Stimulated activated CD4-positive, alpha-beta T cell treated with anti-CD3 and anti-CD28 coated beads, Interleukin-1b, Interleukin-23, amount 100 ng/mL, for 4 hours (primary cell): ENCODE measurements around the gene METTL27.
"Not testable (repeated sequence)": the region's sequence is repeated elsewhere in the genome, so short reads cannot be mapped to it uniquely, and the experiment has no call there.

ENCODE experiments used
- DNase-seq, 2 donors: peaks; one replicate each; pipeline ENCODE4 v3.0.0-alpha.2; 2020; ENCODE audit warnings: low read depth in 2 of 2

The METTL27 gene

DNA sequence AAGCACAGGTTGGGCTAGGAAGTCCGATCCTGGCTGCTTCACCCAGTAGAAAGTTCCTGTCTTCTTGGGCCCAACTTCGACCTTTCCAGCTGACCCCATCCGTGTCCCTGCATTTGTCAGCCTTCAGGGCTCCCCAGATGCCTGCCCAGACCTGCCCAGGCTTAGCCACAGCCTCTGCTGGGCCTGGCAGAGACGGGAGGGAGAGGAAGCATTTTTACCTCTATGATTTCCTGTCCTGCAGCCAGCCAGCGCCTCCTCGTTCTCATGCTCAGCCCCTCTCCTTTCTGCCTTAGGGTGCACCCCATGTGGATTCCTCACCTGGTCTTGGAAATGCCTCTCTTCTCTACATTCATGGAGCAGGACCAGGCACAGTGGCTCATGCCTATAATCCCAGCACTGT lies 3.7 kb downstream of the METTL27 start:
- DNase-seq, result no peak

DNA sequence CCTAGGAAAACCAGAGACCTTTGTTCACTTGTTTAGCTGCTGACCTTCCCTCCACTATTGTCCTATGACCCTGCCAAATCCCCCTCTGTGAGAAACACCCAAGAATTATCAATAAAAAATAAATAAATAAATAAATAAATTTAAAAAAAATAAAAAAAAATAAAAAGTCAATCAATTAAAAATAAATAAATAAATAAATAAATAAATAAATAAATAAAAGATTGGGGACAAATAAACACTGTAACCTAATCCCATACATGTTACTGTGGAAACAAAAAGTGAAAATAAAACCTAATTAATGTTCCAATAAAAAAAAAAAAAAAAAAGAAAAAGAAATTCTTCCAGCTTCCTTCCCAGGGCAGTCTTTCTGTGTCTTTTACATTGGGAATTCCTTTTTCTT lies 5.1 kb downstream of the METTL27 start:
- not testable (repeated sequence) for DNase-seq

DNA sequence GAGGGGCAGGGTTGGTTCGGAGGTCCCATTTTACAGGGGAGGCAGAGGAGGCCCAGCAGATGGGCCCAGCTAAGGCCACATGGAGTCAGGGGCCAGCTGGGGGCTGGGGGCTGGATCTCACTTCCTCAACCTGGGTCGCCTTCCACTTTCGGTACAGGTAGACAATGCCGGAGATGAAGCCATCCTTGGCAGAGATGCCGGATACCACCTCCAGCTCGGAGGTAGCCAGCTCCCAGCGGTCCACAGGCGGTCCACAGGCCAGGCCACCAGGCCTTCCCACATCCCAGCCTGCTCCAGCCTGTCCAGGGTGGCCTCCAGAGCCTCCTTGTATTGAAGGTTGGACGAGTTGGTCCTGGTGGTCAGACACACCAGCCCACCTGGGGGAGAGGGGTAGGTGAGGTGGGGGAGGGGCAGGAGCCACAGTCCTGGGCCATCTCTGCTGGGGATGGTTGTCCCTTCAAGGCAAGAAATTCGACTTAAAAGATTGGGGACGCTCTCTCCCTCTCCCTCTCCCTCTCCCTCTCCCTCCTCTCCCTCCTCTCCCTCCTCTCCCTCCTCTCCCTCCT lies 7.6 kb downstream of the METTL27 start:
- DNase-seq, result no peak

DNA sequence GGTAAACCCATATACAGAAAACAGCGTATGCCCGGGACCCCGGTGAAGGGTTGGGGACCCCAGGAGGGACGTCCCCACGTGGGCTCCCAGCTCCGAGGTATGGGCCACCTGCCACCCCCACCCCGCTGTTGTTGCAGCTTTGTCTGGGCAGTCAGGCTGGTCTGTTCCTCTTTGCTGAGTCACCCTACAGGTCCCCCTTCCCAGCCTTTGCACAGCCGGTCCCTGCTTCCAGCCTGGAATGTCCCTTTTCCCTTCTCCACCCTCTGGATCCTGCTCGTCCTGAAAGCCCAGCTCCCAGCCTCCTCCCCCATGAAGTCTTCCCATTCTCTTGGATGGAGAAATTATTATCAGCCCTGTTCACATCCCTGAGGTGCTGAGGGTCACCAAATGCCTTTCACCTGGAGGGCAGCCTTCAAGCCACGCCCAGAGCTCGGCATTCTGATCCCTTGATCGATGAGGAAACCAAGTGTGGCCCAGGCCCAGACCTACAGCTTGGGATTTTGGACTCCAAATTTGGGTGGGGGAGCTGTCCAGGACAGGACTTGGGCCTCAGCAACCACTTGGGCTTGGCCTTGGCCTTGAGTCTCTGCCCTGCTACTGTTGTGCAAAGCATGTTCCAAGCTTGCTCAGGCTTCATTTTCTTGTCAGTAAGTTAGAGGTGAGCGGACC lies 8.9 kb downstream of the METTL27 start:
- no peak for DNase-seq

DNA sequence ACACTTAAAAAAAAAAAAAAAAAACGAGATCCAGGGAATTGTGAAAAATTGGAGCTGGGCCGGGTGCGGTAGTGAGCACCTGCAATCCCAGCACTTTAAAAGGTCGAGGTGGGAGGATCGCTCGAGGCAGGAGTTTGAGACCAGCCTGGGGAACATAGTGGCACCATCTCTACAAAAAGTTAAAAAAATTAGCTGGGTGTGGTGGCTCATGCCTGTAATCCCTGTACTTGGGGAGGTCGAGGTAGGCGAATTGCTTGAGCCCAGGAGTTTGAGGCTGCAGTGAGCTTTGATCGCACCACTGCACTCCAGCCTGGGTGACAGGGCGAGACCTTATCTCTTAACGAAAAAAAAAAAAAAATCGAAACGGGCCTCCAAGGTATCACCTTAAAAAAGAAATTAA lies 9.5 kb downstream of the METTL27 start:
- DNase-seq, result no peak

DNA sequence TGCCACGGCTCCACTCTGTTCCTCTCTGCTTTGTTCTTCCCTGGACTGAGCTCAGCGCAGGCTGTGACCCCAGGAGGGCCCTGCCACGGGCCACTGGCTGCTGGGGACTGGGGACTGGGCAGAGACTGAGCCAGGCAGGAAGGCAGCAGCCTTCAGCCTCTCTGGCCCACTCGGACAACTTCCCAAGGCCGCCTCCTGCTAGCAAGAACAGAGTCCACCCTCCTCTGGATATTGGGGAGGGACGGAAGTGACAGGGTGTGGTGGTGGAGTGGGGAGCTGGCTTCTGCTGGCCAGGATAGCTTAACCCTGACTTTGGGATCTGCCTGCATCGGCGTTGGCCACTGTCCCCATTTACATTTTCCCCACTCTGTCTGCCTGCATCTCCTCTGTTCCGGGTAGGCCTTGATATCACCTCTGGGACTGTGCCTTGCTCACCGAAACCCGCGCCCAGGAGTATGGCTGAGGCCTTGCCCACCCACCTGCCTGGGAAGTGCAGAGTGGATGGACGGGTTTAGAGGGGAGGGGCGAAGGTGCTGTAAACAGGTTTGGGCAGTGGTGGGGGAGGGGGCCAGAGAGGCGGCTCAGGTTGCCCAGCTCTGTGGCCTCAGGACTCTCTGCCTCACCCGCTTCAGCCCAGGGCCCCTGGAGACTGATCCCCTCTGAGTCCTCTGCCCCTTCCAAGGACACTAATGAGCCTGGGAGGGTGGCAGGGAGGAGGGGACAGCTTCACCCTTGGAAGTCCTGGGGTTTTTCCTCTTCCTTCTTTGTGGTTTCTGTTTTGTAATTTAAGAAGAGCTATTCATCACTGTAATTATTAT lies 10.3 kb downstream of the METTL27 start:
- DNase-seq, result no peak

DNA sequence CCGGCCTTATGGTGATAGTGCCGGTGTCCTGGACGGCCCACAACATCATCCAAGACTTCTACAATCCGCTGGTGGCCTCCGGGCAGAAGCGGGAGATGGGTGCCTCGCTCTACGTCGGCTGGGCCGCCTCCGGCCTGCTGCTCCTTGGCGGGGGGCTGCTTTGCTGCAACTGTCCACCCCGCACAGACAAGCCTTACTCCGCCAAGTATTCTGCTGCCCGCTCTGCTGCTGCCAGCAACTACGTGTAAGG lies 10.8 kb downstream of the METTL27 start:
- no peak for DNase-seq

DNA sequence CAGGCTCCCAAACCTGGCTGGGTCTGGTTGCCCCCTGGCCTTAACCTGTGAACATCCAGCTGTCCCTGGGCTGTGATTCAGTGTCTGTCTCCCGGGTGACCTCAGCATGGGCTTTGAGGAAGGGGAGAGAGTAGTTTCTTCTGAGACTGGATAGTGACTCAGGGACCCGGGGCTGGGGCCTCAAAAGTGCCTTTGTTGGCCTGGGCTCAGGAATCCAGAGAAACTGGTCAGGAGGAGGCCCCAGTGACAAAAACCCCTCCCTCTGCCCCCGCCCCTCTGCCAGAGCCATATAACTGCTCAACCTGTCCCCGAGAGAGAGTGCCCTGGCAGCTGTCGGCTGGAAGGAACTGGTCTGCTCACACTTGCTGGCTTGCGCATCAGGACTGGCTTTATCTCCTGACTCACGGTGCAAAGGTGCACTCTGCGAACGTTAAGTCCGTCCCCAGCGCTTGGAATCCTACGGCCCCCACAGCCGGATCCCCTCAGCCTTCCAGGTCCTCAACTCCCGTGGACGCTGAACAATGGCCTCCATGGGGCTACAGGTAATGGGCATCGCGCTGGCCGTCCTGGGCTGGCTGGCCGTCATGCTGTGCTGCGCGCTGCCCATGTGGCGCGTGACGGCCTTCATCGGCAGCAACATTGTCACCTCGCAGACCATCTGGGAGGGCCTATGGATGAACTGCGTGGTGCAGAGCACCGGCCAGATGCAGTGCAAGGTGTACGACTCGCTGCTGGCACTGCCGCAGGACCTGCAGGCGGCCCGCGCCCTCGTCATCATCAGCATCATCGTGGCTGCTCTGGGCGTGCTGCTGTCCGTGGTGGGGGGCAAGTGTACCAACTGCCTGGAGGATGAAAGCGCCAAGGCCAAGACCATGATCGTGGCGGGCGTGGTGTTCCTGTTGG lies 11.4 kb downstream of the METTL27 start, which contains the start of gene CLDN4:
Gene CLDN4 (plus strand): TSS at position 316 of the 903 bp plus-strand sequence. CDS start 206 bp downstream, at position 522.
- no peak for DNase-seq

DNA sequence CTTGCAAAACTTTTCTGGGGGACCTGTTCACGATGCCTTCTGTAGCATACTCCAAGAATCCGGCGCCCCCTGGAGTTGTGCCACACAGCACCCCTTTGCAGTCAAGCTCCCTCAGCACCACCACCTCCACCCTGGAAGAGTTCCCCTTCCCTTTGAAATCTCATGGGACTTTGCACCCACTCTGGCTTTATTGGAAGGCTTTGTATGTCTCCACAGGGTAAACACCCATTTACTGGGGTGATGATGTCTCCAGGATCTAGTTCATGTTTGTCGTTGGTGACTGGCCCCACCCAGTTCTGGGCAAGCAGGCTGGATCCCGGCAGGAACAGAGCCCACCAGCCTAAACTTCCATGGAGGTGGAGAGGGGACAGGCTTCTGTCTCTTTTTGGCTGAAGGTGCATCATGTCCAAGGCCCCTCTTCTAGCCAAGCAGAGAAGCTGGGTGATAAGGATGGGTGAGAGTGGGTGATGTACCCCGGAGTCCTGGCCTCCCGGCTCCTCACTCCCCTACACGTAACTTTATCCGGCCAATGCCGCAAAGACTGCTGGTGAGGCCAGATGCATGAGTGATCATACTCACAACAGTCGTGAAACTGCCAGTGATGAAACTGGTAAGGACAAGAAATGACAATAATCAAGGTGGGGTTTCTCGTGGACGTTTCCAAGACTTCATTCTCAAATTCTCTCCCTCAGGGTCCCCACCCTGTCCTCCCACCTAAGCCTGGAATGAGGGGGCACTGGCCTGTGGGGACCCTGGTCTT lies 12.2 kb downstream of the METTL27 start:
- no peak for DNase-seq

DNA sequence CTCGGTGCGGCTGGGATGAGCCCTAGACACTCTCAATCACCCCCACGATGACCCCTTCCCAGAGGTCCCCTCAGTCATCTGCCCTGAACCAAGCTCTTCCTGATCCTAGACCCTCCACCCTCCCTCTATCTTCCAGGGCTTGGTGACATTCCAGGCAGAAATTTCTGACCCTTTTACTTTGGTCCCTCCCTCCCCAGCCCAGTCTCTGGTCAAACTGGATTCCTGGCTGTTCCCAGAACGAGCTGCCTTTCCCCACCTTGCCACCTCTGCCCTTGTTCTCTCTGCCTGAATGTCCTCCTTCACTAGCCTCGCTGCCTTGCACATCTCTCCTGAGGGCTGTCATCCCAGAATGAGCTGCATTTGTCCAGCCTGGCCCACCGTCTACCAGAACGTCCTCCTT lies 12.8 kb downstream of the METTL27 start:
- no peak for DNase-seq

DNA sequence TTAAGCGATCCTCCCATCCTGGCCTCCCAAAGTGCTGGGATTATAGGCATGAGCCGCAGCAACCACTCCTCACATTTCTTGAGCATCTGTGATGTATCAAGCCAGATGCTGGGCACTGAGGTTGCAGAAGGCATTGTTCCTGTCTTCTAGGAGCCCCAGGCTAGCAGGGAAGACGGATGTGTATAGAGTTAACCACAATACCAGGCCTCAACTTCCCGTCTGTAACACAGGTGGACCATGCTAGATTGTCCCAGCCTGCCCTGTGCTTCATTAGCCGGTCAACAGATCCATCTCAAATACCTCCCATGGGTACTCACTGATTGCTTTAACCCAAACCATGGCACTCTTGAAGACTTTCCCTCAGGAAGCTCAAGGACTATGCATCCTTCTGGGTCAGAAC lies 13.3 kb downstream of the METTL27 start:
- no peak for DNase-seq

DNA sequence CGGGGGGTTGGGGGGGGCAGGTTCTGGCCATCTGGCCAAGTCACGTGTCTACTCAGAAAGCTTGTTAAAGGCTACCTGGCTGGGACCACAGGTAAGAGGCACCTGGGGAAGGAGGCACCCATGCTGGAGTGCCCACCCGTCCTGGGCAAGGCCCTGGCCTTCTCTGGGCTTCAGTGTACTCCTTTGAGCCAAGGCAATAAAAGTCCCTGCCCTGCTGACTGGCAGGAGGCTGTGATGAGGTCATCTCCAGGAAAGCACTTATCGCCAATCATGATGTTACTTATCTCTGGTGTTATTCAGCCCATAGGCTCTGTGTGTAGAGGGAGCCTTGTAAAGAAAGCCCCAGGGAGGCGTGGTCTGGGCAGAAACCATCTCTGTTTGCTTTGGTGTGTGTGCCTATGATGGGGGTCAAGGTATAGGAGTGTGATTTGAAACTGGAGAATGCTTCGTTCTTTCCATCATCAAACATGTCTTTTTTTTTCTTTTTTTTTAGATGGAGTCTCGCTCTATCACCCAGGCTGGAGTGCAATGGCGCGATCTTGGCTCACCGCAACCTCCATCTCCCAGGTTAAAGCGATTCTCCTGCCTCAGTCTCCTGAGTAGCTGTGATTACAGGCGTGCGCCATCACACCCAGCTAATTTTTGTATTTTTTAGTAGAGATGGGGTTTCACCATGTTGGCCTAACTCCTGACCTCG lies 14.1 kb downstream of the METTL27 start:
- DNase-seq, result no peak

DNA sequence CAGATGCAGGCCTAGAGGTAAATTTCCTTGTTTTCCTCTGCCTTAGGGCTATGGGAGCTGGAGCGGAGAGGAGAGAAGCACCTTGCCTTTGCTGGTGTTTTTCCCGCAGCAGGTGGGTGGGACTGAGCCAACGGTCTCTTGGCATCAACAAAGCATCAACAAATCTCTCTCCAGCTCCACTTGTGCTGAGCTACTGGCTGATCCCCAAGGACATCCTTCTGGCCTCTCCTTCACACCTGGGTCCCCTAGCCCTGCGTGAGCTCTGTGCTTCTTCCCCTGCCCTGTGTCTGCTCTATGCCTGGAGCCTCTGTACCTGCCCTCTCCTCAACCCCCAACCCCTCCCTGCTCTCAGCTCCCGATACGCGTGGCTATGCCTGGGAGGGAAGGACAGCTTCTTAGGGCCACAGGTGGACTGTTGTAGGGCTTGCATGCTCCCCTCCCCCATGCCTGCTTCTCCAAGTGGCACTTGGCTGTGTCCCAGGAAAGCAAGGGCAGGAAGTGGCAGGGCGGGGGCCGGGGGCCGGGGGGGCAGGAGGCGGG lies 14.7 kb downstream of the METTL27 start:
- DNase-seq, result no peak

DNA sequence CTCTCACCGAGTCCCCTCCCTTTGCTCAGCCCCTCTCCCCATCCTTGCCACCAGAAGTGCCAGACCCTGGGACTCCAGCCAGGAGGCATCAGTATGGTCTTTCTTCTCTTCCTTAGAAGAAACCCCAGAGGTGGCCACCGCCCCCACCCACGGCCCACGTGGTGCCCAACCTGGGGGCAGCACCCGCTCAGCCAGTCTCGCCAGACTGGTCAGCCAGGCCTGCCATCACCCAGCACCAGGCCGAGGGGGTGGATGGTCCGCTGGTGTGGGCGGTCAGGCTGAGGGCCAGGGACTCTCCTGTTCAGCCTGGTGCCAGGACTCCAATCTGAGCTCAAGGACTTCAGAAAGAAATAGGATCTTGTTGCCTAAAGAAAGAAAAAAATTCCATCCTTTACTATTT lies 17.3 kb downstream of the METTL27 start:
- DNase-seq, result no peak

DNA sequence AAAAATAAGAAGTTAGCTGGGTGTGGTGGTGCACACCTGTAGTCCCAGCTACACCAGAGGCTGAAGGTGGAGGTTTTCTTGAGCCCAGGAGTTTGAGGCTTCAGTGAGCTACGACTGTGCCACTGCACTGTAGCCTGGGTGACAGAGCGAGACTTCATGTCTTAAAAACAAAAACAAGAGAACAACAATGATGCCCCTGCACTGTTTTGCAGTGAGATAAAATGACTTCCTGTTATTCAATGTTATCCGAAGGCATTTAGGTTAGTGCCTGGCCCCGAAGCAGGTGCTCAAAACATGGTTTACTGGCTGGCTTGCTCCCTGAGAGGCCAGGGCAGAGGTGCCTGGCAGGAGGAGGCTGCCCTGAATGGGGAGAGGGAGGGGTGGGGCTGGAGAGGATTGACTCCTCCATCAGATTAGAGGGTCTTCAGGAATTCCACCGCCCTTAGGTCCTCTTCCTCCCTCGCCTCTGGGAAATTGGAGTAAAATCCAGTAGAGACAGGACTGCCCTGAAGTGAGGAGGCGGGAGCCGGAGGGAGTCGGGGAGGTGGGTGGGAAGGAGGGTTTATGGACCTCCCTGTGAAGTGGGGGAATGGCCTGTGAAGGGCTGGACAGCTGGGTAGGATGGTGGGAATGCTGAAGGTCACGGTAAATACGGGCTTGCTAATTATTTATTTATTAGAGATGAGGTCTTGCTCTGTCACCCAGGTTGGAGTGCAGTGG lies 18.3 kb downstream of the METTL27 start:
- no peak for DNase-seq

DNA sequence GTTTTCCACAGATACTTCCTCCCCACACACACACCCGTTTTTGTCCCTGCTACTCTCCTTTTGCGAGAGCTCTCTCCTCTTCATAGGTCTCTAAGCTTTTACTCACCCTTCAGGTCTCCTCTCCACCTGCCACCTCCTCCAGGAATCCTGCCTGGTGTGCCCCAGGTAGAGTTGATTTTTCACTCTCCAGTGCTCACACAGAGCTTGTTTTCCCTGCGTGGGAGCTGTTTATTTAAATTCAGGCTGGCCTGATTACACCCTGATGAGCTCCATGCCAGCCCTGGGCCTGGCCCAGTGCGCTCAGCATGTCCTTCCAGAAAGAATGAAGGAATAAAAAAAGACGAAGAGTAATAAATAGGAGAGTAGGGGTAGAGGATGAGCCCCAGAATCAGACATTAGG lies 19.1 kb downstream of the METTL27 start:
- no peak for DNase-seq

DNA sequence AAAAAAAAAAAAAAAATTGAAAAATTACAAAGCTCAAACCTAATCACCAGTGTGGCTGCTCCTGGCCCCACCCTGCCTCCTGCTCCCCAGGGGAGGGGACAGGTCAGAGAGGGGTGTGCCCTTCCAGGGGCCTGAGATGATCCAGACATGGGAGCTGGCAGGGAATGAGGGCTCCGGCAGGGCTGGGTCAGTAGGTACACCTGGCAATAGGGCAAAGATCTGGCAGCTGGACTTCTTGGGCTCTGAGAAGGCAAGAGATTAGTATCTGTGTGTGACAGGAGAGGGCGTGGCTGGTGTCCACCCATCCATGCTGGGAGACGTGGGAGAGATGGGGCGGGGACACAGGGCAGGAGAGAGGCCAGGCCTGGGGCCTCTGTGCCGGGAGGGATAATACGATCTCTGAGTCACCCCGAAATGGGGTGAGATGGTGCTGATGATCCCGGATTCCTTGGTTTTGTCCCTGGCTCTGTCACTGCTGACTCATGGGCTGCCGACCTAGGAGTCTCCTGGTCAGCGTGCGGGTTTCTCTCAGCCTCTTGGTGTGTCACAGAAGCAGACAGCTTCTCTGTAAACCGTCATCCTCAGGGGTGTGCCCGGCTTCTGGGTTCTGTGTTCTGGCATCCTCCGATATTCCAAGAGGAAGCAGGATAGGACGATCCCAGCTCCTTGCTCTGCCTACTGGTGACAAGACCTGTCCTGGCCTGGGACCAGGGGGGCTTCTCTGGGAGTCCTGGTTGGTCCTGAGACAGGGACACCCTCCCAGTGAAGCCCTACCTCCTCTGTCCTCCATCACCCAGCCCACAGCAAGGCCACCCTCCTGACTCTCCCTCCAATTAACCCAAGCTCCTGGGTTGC lies 19.8 kb downstream of the METTL27 start:
- DNase-seq, result no peak

DNA sequence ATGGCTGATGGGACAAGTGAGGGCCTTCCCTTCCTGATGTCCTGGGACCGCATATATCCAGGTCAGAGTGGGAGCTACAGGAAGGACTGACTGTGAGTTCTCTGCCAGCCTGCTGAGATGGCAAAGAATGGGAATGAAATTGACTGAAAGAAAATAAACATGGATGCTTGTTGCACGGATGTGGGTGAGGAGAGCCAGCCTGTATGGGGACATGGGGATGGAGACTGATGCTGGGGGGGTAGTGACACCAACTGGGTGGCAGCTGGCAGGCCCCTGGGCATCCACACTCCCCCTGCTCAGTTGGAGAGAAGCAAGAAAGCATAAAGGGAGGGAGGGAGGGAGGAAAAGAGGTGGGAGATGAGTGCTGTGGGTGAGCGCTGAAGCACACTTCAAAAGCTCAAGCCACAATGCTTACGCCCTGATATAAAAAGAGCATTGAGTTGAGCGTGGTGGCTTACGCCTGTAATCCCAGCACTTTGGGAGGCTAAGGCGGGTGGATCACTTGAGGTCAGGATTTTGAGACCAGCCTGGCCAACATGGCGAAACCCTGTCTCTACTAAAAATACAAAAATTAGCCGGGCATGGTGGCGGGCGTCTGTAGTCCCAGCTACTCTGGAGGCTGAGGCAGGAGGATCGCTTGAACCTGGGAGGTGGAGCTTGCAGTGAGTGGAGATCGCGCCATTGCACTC lies 20.6 kb downstream of the METTL27 start:
- DNase-seq, result not testable (repeated sequence)
